ENCODE data around the gene GLB1L.
A peak's percentile ranks its signal among the peaks of the same experiment; 100 is the strongest.

GLB1L gene

GRCh38 chr2:219280651-219281050 lies 35.4 kb upstream of the GLB1L start (continued):
- TF ChIP-seq, protein P1, sequence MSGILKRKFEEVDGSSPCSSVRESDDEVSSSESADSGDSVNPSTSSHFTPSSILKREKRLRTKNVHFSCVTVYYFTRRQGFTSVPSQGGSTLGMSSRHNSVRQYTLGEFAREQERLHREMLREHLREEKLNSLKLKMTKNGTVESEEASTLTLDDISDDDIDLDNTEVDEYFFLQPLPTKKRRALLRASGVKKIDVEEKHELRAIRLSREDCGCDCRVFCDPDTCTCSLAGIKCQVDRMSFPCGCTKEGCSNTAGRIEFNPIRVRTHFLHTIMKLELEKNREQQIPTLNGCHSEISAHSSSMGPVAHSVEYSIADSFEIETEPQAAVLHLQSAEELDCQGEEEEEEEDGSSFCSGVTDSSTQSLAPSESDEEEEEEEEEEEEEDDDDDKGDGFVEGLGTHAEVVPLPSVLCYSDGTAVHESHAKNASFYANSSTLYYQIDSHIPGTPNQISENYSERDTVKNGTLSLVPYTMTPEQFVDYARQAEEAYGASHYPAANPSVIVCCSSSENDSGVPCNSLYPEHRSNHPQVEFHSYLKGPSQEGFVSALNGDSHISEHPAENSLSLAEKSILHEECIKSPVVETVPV (CRISPR knock-in tag; IDR thresholded peaks at IDR 0.05) = no peak
- TF ChIP-seq TOX (CRISPR knock-in tag; IDR thresholded peaks at IDR 0.05; ENCODE audit: borderline replicate concordance) (no peak), CREB5 (CRISPR knock-in tag; IDR thresholded peaks at IDR 0.05; ENCODE audit: low read depth) (no peak), ZNF70 (CRISPR knock-in tag; IDR thresholded peaks at IDR 0.05) (no peak), CSDC2 (CRISPR knock-in tag; IDR thresholded peaks at IDR 0.05) (no peak), ESRRG (CRISPR knock-in tag; IDR thresholded peaks at IDR 0.05) (no peak), GLIS3 (CRISPR knock-in tag; IDR thresholded peaks at IDR 0.05) (no peak), TCF4 (CRISPR knock-in tag; IDR thresholded peaks at IDR 0.05; ENCODE audit: borderline replicate concordance) (no peak), BACH2 (CRISPR knock-in tag; IDR thresholded peaks at IDR 0.05; ENCODE audit: borderline replicate concordance) (no peak), ARNTL (CRISPR knock-in tag; IDR thresholded peaks at IDR 0.05; ENCODE audit: borderline replicate concordance, low read depth) (no peak), RARB (CRISPR knock-in tag; IDR thresholded peaks at IDR 0.05) (no peak)
- TF ChIP-seq, protein P2, sequence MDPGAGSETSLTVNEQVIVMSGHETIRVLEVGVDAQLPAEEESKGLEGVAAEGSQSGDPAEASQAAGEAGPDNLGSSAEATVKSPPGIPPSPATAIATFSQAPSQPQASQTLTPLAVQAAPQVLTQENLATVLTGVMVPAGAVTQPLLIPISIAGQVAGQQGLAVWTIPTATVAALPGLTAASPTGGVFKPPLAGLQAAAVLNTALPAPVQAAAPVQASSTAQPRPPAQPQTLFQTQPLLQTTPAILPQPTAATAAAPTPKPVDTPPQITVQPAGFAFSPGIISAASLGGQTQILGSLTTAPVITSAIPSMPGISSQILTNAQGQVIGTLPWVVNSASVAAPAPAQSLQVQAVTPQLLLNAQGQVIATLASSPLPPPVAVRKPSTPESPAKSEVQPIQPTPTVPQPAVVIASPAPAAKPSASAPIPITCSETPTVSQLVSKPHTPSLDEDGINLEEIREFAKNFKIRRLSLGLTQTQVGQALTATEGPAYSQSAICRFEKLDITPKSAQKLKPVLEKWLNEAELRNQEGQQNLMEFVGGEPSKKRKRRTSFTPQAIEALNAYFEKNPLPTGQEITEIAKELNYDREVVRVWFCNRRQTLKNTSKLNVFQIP (CRISPR knock-in tag; IDR thresholded peaks at IDR 0.05; ENCODE audit: borderline replicate concordance, low read depth) = no peak

DNA sequence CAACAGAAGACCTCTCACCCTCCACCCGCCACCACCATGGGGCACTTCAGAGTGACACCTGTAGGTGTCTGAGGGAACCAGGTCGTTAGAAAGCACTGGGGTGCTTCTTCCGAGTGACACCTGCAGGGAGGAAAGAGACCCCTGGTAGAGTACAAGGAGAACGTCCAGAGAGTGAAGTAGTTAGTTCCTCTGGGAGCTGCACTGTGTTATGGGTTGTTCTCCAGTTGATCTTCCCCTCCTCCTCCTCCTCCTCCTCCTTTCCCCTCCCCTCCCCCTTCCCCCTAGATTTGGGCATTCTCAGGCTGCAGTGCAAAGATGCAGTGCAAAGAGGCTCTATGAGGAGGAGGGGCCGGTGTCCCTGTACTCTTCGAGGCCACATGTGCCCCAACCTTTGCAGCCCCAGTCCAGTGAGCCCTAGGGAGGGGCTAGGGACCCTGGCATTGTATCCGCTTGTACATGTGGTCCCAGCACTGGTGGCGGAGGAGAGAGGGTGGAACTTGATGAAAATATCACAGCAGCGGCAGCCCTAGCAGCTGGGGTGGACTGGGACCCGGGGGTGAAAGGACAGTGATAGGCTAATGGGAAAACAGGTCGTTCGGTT lies 34.8 kb upstream of the GLB1L start:
- TF ChIP-seq, protein P1 (CRISPR knock-in tag; IDR thresholded peaks at IDR 0.05) = no peak
- TF ChIP-seq BACH2 (CRISPR knock-in tag; IDR thresholded peaks at IDR 0.05; ENCODE audit: borderline replicate concordance) (no peak), SNAI2 (CRISPR knock-in tag; IDR thresholded peaks at IDR 0.05) (no peak), ESRRG (CRISPR knock-in tag; IDR thresholded peaks at IDR 0.05) (no peak), CSDC2 (CRISPR knock-in tag; IDR thresholded peaks at IDR 0.05) (no peak), ISL1 (CRISPR knock-in tag; IDR thresholded peaks at IDR 0.05) (no peak), GLIS3 (CRISPR knock-in tag; IDR thresholded peaks at IDR 0.05) (no peak)
- TF ChIP-seq, protein P2 (CRISPR knock-in tag; IDR thresholded peaks at IDR 0.05; ENCODE audit: borderline replicate concordance, low read depth) = no peak
- ATAC-seq = no peak

DNA sequence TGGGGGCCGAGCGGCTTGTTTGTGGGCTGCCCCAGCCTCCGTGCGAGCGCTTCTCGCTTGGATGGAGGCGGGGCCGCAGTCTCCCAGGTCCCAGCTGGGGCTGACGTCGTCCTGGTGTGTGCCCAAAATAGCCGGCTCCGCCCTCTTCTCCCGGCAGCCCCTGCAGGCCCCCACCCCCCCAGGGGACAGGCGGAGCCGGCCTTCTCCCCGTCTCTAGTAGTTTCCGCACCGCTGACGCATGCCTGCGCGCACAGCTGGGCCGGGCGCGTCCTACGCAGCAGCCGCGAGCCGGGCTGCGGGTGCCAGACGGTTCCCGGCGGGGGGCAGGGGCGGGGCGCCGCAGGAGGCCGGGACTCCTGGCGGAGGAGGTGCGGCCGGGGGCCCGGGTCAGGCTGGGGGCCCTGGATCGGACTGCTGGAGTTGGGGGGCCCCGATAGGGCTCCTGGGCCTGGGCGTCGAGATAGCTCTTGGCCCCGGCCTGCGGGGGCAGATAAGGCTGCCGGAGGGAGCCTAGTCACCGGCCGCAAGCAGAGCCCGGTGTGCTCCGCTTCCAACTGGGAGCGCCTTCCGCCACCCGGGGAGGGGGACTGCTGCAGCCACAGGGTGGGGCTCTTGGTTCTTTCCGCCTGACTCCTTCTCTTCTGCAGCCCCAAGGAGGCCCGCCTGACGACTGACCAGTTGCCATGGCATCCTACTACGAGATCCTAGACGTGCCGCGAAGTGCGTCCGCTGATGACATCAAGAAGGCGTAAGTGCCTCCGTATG lies 34.1 kb upstream of the GLB1L start, which contains the start of gene DNAJB2:
Gene DNAJB2 (plus strand): TSS at position 216 of the 765 bp plus-strand sequence. CDS start 468 bp downstream, at position 684.
- TF ChIP-seq PATZ1 (CRISPR knock-in tag; IDR thresholded peaks at IDR 0.05; ENCODE audit: borderline replicate concordance) = peak; percentile 82; the same call in 1 of the 2 replicates
- TF ChIP-seq ARNTL (CRISPR knock-in tag; IDR thresholded peaks at IDR 0.05; ENCODE audit: borderline replicate concordance, low read depth) = no peak
- peak; percentile 91 for ATAC-seq

All from SK-N-SH treated with all-trans-retinoic acid at 6 μM for 48 hours (cell line).